GM12892 (cell line): ENCODE measurements around the gene TBC1D23.

Experiments
- DNase-seq: peaks from one replicate; pipeline ENCODE4 v3.0.0; 2011; ENCODE audit not compliant: insufficient read length
- FAIRE-seq: peaks from 2 replicates; lab custom pipeline; 2011; peaks lifted over from hg19 to GRCh38; lab: Jason Lieb, UNC
- POLR2A ChIP-seq: IDR thresholded peaks from 2 replicates; pipeline ENCODE4 v1.6.1; 2011; ENCODE audit warnings: low read depth, low read length, control low read depth
- POLR2AphosphoS5 ChIP-seq: IDR thresholded peaks from 2 replicates; pipeline ENCODE4 v1.6.1; 2011; ENCODE audit warnings: low read depth, low read length, control low read depth
- TAF1 ChIP-seq: IDR thresholded peaks from 2 replicates; pipeline ENCODE4 v1.6.1; 2011; ENCODE audit warnings: low read depth, mild to moderate bottlenecking, control low read depth, low read length, borderline replicate concordance

TBC1D23 gene

GRCh38 chr3:100274361-100274760, 13.6 kb downstream of the TBC1D23 start:
- DNase-seq: no peak
- FAIRE-seq: no peak
- TF ChIP-seq POLR2A (no peak), POLR2AphosphoS5 (no peak)

GRCh38 chr3:100277255-100277800, 16.5 kb downstream of the TBC1D23 start:
- TF ChIP-seq POLR2AphosphoS5: no peak
- TF ChIP-seq POLR2A: no peak
- TF ChIP-seq TAF1: no peak
- DNase-seq (no peak), FAIRE-seq (no peak)

- no peak for FAIRE-seq
These were observed 18.1 kb downstream of the TBC1D23 start for GRCh38 chr3:100278910-100279309.

GRCh38 chr3:100288288-100288894, 27.6 kb downstream of the TBC1D23 start:
- DNase-seq (no peak), FAIRE-seq (no peak)

More at GRCh38 chr3:100278910-100279309, 18.1 kb downstream of the TBC1D23 start:
- TF ChIP-seq POLR2A: no peak
- TF ChIP-seq TAF1: no peak
- TF ChIP-seq POLR2AphosphoS5: no peak
- DNase-seq: no peak

GRCh38 chr3:100289339-100289738, 28.5 kb downstream of the TBC1D23 start:
- no peak for DNase-seq
- TF ChIP-seq TAF1: no peak
- TF ChIP-seq POLR2A: no peak
- no peak for TF ChIP-seq POLR2AphosphoS5
- FAIRE-seq: no peak

More at GRCh38 chr3:100288288-100288894, 27.6 kb downstream of the TBC1D23 start:
- no peak for TF ChIP-seq POLR2AphosphoS5
- TF ChIP-seq TAF1: no peak
- no peak for TF ChIP-seq POLR2A

GRCh38 chr3:100295089-100295488, 34.3 kb downstream of the TBC1D23 start:
- TF ChIP-seq POLR2A (no peak), TAF1 (no peak), POLR2AphosphoS5 (no peak)
- no peak for FAIRE-seq
- no peak for DNase-seq

- no peak for FAIRE-seq
These were observed 37.0 kb downstream of the TBC1D23 start for GRCh38 chr3:100297784-100298183.

GRCh38 chr3:100299016-100299415, 38.2 kb downstream of the TBC1D23 start:
- DNase-seq: no peak
- no peak for TF ChIP-seq POLR2A
- TF ChIP-seq POLR2AphosphoS5: no peak
- no peak for TF ChIP-seq TAF1

More at GRCh38 chr3:100297784-100298183, 37.0 kb downstream of the TBC1D23 start:
- no peak for TF ChIP-seq POLR2AphosphoS5
- no peak for TF ChIP-seq POLR2A
- TF ChIP-seq TAF1: no peak
- no peak for DNase-seq

GRCh38 chr3:100306695-100307094, 45.9 kb downstream of the TBC1D23 start:
- FAIRE-seq: no peak
- DNase-seq: no peak
- TF ChIP-seq TAF1: no peak
- TF ChIP-seq POLR2A: no peak
- no peak for TF ChIP-seq POLR2AphosphoS5

More at GRCh38 chr3:100299016-100299415, 38.2 kb downstream of the TBC1D23 start:
- FAIRE-seq: no peak

GRCh38 chr3:100310355-100310965, 49.7 kb downstream of the TBC1D23 start:
- FAIRE-seq: no peak
- TF ChIP-seq TAF1 (no peak), POLR2A (no peak), POLR2AphosphoS5 (no peak)
- DNase-seq: no peak

GRCh38 chr3:100311011-100311410, 50.2 kb downstream of the TBC1D23 start:
- FAIRE-seq (no peak), DNase-seq (no peak)
- TF ChIP-seq TAF1 (no peak), POLR2A (no peak), POLR2AphosphoS5 (no peak)

- TF ChIP-seq TAF1 (no peak), POLR2AphosphoS5 (no peak), POLR2A (no peak)
- no peak for DNase-seq
- FAIRE-seq: peak; percentile 93
These were observed 55.9 kb downstream of the TBC1D23 start for GRCh38 chr3:100316641-100317069.
